Measurements from ENCODE around the gene COBL. TPM values are rescaled to one million over a fixed set of nuclear protein-coding genes. Genes with fewer than 3 reads are reported as not detected.

COBL gene
- total RNA-seq, 2 experiments from 2014 or later, result not detected

DNA sequence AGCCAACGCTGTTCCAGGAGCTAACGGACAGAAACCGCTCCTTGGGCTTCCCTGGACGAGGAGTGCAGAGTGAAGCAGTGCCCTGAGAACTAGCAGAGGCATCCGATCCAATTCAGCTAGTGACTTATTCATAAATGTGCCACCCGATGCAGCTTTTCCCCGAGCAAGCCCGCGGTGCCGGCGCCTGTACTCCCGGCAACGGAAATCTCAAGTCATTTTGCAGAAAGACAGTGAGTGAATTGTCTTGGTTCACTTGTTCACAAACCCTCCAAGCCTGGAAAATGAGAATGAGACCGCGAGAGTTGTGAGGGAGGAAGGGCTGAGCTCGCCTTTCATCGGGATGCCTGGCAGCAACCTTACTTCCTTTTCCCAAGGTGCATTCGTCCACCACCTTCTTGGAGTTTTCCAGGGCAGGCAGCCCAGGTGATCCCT is 87.5 kb downstream of the COBL start:
- Mint-ChIP-seq H3K9me3 (no peaks in the 10 kb centered on the region), H3K36me3 (ENCODE audit: low read depth) (no peaks in the 10 kb centered on the region), H3K27ac (no peak overlapping the region), H3K4me1 (no peaks in the 10 kb centered on the region), H3K4me3 (no peak overlapping the region), H3K27me3 (peaks cover 3% of the 10 kb centered on the region)
- DNase-seq, result no peak
- ChIA-PET CTCF (no interaction called here), POLR2A (no interaction called here)

- H3K36me3 Mint-ChIP-seq (ENCODE audit: low read depth), result no peaks in the 10 kb centered on the region
- no peak for DNase-seq
- H3K9me3 Mint-ChIP-seq, result no peaks in the 10 kb centered on the region
- H3K4me3 Mint-ChIP-seq, result no peak overlapping the region
- H3K27me3 Mint-ChIP-seq, result peaks cover 3% of the 10 kb centered on the region
- ChIA-PET POLR2A (no interaction called here), CTCF (interaction anchor here (1.5 kb wide), 1 partner anchor 66 kb away, joined by 4 read pairs; no protein-coding TSS in a partner anchor)
- H3K4me1 Mint-ChIP-seq, result no peaks in the 10 kb centered on the region
- H3K27ac Mint-ChIP-seq, result no peak overlapping the region
Observed at GRCh38 chr7:51228386-51228958, 88.1 kb downstream of the COBL start.

DNA sequence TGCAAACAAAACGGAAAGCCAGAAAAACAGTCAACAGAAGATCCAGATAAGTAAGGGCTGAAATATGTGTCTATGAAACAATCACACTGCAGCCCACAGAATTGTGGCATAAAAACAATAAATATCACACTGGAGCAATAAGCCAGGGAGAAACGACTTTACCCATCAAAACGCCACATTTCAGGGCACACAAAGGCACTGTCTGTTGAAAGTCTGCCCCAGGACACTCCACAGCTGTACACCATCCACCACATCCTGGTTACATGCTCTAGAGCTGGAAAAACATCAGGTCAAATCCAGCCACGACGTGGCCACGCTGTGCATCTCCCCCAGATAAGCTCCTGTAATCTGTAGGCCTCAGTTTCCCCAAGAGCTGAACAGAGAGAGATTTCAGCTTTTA is 88.7 kb downstream of the COBL start:
- no peak for DNase-seq
- Mint-ChIP-seq H3K9me3 (no peaks in the 10 kb centered on the region), H3K4me1 (no peaks in the 10 kb centered on the region), H3K27me3 (peaks cover 3% of the 10 kb centered on the region), H3K36me3 (ENCODE audit: low read depth) (no peaks in the 10 kb centered on the region), H3K4me3 (no peak overlapping the region), H3K27ac (no peak overlapping the region)
- POLR2A ChIA-PET, result no interaction called here
- CTCF ChIA-PET, result interaction anchor here (1.5 kb wide), 1 partner anchor 65 kb away, joined by 4 read pairs; no protein-coding TSS in a partner anchor

- CTCF ChIA-PET, result interaction anchor here (1.5 kb wide), 1 partner anchor 64 kb away, joined by 4 read pairs; no protein-coding TSS in a partner anchor
- no peaks in the 10 kb centered on the region for H3K4me1 Mint-ChIP-seq
- no peak overlapping the region for H3K4me3 Mint-ChIP-seq
- H3K27me3 Mint-ChIP-seq, result peaks cover 3% of the 10 kb centered on the region
- no peaks in the 10 kb centered on the region for H3K36me3 Mint-ChIP-seq (ENCODE audit: low read depth)
- no peak for DNase-seq
- no peaks in the 10 kb centered on the region for H3K9me3 Mint-ChIP-seq
- H3K27ac Mint-ChIP-seq, result no peak overlapping the region
- POLR2A ChIA-PET, result no interaction called here
Observed at GRCh38 chr7:51226916-51227535, 89.6 kb downstream of the COBL start.

GRCh38 chr7:51226063-51226755 is 90.4 kb downstream of the COBL start:
- Mint-ChIP-seq H3K9me3 (no peaks in the 10 kb centered on the region), H3K4me3 (no peak overlapping the region), H3K27ac (no peak overlapping the region), H3K36me3 (ENCODE audit: low read depth) (no peaks in the 10 kb centered on the region), H3K4me1 (no peaks in the 10 kb centered on the region), H3K27me3 (peaks cover 3% of the 10 kb centered on the region)
- DNase-seq, result no peak
- ChIA-PET POLR2A (no interaction called here), CTCF (interaction anchor here (1.3 kb wide), 1 partner anchor 63 kb away, joined by 3 read pairs; no protein-coding TSS in a partner anchor)

DNA sequence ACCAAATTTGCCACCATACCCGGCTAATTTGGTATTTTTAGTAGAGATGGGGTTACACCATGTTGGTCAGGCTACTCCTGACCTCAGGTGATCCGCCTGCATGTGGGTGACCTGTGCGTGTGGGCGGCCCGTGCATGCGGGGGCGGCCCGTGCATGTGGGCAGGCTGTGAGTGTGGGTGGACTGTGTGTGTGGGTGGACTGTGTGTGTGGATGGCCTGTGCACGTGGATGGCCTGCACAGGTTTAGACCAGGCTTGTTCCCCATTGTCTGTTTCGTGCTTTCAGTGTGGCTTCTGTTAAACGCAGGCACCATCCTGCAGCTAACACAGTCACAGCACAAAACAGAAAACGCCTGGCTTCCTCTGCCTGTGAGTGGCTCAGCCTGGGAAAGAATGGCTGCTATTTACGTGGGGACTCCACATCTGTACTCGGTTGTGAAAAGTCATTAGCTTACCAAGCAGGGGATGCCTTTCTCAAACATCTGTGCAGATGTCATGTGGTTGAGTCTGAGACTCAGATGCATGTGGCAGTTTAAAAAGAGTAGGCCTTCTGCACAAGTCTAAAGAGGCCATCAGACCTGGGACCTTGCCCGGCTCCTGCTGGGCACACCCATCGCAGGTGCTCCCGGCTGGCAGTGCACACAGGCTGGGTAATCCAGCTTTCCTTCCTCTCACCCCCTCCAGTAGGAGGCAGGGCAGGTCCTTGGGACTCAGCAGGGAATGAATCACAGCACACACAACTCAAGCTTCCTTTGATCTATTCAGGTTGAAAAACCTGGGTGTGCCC is 91.6 kb downstream of the COBL start:
- DNase-seq, result no peak
- H3K4me1 Mint-ChIP-seq, result no peaks in the 10 kb centered on the region
- ChIA-PET POLR2A (no interaction called here), CTCF (interaction anchor here (1.3 kb wide), 1 partner anchor 62 kb away, joined by 3 read pairs; no protein-coding TSS in a partner anchor)
- no peaks in the 10 kb centered on the region for H3K9me3 Mint-ChIP-seq
- H3K27me3 Mint-ChIP-seq, result no peaks in the 10 kb centered on the region
- no peak overlapping the region for H3K27ac Mint-ChIP-seq
- H3K36me3 Mint-ChIP-seq (ENCODE audit: low read depth), result no peaks in the 10 kb centered on the region
- no peak overlapping the region for H3K4me3 Mint-ChIP-seq

DNA sequence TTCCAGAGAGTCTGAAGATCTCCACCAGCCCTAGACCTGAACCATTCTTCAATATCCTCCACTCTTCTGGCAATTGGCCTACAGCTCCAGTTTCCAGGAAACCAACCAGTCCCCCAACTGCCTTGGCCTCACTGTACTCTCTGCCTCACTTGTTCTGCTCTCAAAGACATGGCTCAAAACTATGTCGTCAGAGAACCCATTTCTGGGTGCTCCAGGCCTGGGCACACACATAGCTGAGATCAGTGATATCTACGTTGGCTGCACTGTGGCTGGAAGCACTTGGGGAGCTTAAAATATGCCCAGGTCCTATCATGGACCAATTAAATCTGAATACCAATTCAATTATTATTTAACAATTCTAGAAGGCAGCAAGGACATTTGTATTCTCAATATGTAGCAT is 93.1 kb downstream of the COBL start:
- no peak for DNase-seq
- POLR2A ChIA-PET, result no interaction called here
- Mint-ChIP-seq H3K36me3 (ENCODE audit: low read depth) (no peaks in the 10 kb centered on the region), H3K27ac (no peak overlapping the region), H3K4me3 (no peak overlapping the region), H3K4me1 (no peaks in the 10 kb centered on the region), H3K9me3 (no peaks in the 10 kb centered on the region), H3K27me3 (no peaks in the 10 kb centered on the region)
- CTCF ChIA-PET, result no interaction called here

- Mint-ChIP-seq H3K36me3 (ENCODE audit: low read depth) (no peaks in the 10 kb centered on the region), H3K4me3 (no peak overlapping the region), H3K9me3 (no peaks in the 10 kb centered on the region), H3K27me3 (no peaks in the 10 kb centered on the region), H3K4me1 (no peaks in the 10 kb centered on the region), H3K27ac (no peak overlapping the region)
- ChIA-PET POLR2A (no interaction called here), CTCF (no interaction called here)
- no peak for DNase-seq
Observed at GRCh38 chr7:51222916-51223315, 93.7 kb downstream of the COBL start.

- no peak for DNase-seq
- ChIA-PET CTCF (no interaction called here), POLR2A (no interaction called here)
- Mint-ChIP-seq H3K27me3 (no peaks in the 10 kb centered on the region), H3K27ac (no peak overlapping the region), H3K4me3 (no peak overlapping the region), H3K36me3 (ENCODE audit: low read depth) (no peaks in the 10 kb centered on the region), H3K9me3 (no peaks in the 10 kb centered on the region), H3K4me1 (no peaks in the 10 kb centered on the region)
Observed at GRCh38 chr7:51220226-51220625, 96.4 kb downstream of the COBL start.

DNA sequence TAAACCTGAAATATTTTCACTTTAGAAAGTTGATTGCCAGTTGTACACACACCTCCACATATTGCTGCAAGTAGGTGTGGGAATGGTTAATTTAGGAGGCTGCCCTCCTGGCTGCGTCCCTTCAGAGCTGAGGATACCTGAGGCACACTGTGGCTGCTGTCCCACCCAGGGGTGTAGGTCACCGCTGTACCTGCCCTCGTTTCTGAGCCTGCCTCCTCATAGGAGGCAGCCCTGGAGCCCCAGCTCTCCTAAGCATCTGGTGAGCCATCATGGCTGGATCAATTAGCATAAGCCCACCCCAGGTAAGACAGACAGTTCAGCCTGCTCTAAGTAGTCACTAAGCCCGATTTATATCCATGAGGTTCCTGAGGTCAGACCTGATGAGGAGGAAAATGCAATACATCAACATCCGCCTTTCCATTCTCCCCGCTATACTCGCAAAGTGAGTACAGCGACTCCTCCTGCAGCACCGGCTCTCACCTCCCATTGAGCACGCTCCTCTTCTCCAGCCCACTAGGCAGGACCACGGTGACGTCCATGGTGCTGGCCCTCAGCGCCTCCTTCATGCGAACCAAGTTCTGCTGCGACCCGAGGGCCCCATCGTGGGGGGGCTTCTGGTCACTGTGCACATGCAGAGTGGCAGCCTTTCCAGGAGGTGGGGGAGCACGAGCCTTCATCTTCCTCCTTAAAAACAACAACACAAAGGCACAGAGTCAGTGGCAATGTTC is 97.2 kb downstream of the COBL start:
- H3K27ac Mint-ChIP-seq, result no peak overlapping the region
- H3K4me3 Mint-ChIP-seq, result no peak overlapping the region
- H3K4me1 Mint-ChIP-seq, result no peaks in the 10 kb centered on the region
- H3K9me3 Mint-ChIP-seq, result no peaks in the 10 kb centered on the region
- no peak for DNase-seq
- H3K27me3 Mint-ChIP-seq, result no peaks in the 10 kb centered on the region
- no peaks in the 10 kb centered on the region for H3K36me3 Mint-ChIP-seq (ENCODE audit: low read depth)
- POLR2A ChIA-PET, result no interaction called here
- CTCF ChIA-PET, result no interaction called here

GRCh38 chr7:51217804-51218203 is 98.8 kb downstream of the COBL start:
- no peak for DNase-seq
- Mint-ChIP-seq H3K9me3 (no peaks in the 10 kb centered on the region), H3K27me3 (no peaks in the 10 kb centered on the region), H3K36me3 (ENCODE audit: low read depth) (no peaks in the 10 kb centered on the region), H3K27ac (no peak overlapping the region), H3K4me3 (no peak overlapping the region), H3K4me1 (no peaks in the 10 kb centered on the region)
- ChIA-PET CTCF (no interaction called here), POLR2A (no interaction called here)

DNA sequence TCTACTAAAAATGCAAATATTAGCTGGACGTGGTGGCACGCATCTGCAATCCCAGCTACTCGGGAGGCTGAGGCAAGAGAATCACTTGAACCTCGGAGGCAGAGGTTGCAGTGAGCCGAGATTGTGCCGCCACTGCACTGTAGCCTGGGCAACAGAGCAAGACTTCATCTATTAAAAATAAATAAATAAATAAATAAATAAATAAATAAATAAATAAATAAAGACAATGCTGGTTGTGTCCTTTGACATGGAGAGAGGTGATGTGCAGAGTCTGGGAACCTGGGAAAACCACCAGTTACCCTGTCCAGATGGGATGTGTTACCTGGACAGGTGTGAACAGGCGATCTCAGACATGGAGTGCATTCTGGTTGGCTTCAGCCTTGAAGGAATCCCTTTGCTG is 102.5 kb downstream of the COBL start:
- H3K27ac Mint-ChIP-seq, result no peak overlapping the region
- H3K4me3 Mint-ChIP-seq, result no peak overlapping the region
- peaks cover 2% of the 10 kb centered on the region for H3K4me1 Mint-ChIP-seq
- no peak for DNase-seq
- POLR2A ChIA-PET, result no interaction called here
- no peaks in the 10 kb centered on the region for H3K36me3 Mint-ChIP-seq (ENCODE audit: low read depth)
- CTCF ChIA-PET, result no interaction called here
- H3K9me3 Mint-ChIP-seq, result no peaks in the 10 kb centered on the region
- H3K27me3 Mint-ChIP-seq, result no peaks in the 10 kb centered on the region

- Mint-ChIP-seq H3K9me3 (no peaks in the 10 kb centered on the region), H3K4me3 (no peak overlapping the region), H3K27me3 (no peaks in the 10 kb centered on the region), H3K4me1 (peaks cover 2% of the 10 kb centered on the region), H3K36me3 (ENCODE audit: low read depth) (no peaks in the 10 kb centered on the region), H3K27ac (no peak overlapping the region)
- ChIA-PET POLR2A (no interaction called here), CTCF (no interaction called here)
- no peak for DNase-seq
Observed at GRCh38 chr7:51213618-51214017, 103.0 kb downstream of the COBL start.

Measured in activated CD4-positive, alpha-beta memory T cell treated with anti-CD3 and anti-CD28 coated beads, Interleukin-2, amount 10 ng/mL, durations not matched to agents 7 days and 5 days (primary cell).